OCI-LY7 (cell line): Measurements from ENCODE around the gene WDR7. TPM values are rescaled to one million over a fixed set of nuclear protein-coding genes. Genes with fewer than 3 reads are reported as not detected.

ENCODE experiments used
- BruUV-seq: library from RNA; stranded (reverse); fragments of 400-500 nt; replicated peaks from 2 replicates; lab custom pipeline; 2021; lab: Mats Ljungman, UMichigan
- CTCF ChIA-PET: fragments of 300-600 bp; sonication (Branson Sonifier 250); formaldehyde crosslinking; loops from one replicate; lab custom pipeline; 2022; ENCODE audit warnings: antibody characterized with exemption; ENCODE audit not compliant: unreplicated experiment; lab: Charles Lee
- POLR2A ChIA-PET: fragments of 300-600 bp; sonication (Branson Sonifier 250); formaldehyde crosslinking; loops from one replicate; lab custom pipeline; 2022; ENCODE audit warnings: antibody characterized with exemption; lab: Charles Lee
- DNase-seq: peaks from one replicate; pipeline ENCODE4 v3.0.0-alpha.2; 2015; ENCODE audit warnings: low spot score
- H2AFZ ChIP-seq: fragments of 200-600 bp; sonication (generic), shearing (Covaris generic); 2 replicates; pipeline ENCODE4 v1.6.1; 2014; ENCODE audit warnings: mild to moderate bottlenecking, antibody characterized with exemption, low read length, moderate library complexity
- H3K27ac ChIP-seq: fragments of 200-600 bp; sonication (generic); 2 replicates; pipeline ENCODE4 v1.5.1; 2014; ENCODE audit warnings: mixed run types, low read depth, mild to moderate bottlenecking, moderate library complexity, low read length, inconsistent platforms; ENCODE audit not compliant: poor library complexity, severe bottlenecking
- H3K36me3 ChIP-seq: fragments of 200-600 bp; sonication (generic); 2 replicates; pipeline ENCODE4 v1.6.1; 2014; ENCODE audit warnings: mild to moderate bottlenecking, antibody characterized with exemption, low read length, moderate library complexity, mixed read lengths; ENCODE audit not compliant: insufficient read depth
- H3K4me1 ChIP-seq: fragments of 200-600 bp; sonication (generic); 2 replicates; pipeline ENCODE4 v1.5.1; 2014; ENCODE audit warnings: mild to moderate bottlenecking, low read length; ENCODE audit not compliant: insufficient read depth, poor library complexity, severe bottlenecking
- H3K4me2 ChIP-seq: fragments of 200-600 bp; sonication (generic); 2 replicates; pipeline ENCODE4 v1.6.1; 2014; ENCODE audit warnings: mild to moderate bottlenecking, low read length
- H3K4me3 ChIP-seq: fragments of 200-600 bp; sonication (generic); 2 replicates; pipeline ENCODE4 v1.5.1; 2014; ENCODE audit warnings: mild to moderate bottlenecking, low read depth, low read length; ENCODE audit not compliant: poor library complexity, severe bottlenecking
- H3K79me2 ChIP-seq: fragments of 200-600 bp; sonication (generic); 2 replicates; pipeline ENCODE4 v1.6.1; 2016; ENCODE audit warnings: low read depth, mild to moderate bottlenecking, low read length, moderate library complexity, mixed read lengths; ENCODE audit not compliant: insufficient read depth
- H3K9me2 ChIP-seq: fragments of 200-600 bp; sonication (generic); 2 replicates; pipeline ENCODE4 v1.6.1; 2016; ENCODE audit warnings: mild to moderate bottlenecking, low read length, mixed read lengths; ENCODE audit not compliant: insufficient read depth
- H3K9me3 ChIP-seq: fragments of 200-600 bp; sonication (generic); 2 replicates; pipeline ENCODE4 v1.6.1; 2014; ENCODE audit warnings: mild to moderate bottlenecking, mixed run types, low read length, mixed read lengths
- H4K20me1 ChIP-seq: fragments of 200-600 bp; sonication (generic); 2 replicates; pipeline ENCODE4 v1.6.1; 2014; ENCODE audit warnings: mild to moderate bottlenecking, antibody characterized with exemption, low read length, moderate library complexity, mixed read lengths; ENCODE audit not compliant: insufficient read depth
- EZH2phosphoT487 ChIP-seq: fragments of 200-600 bp; sonication (generic); IDR thresholded peaks from 2 replicates; pipeline ENCODE4 v1.6.1; 2018; ENCODE audit warnings: low read depth, borderline replicate concordance, mild to moderate bottlenecking, mixed run types, antibody characterized with exemption, low read length, moderate library complexity, mixed read lengths
- intact Hi-C: fragments of 100-400 bp; cut with micrococcal nuclease; formaldehyde crosslinking; loops from one replicate; pipeline ENCODE4 v1.10.0; 2022; ENCODE audit not compliant: unreplicated experiment
- total RNA-seq, 2 experiments: library from RNA; depleted of rRNA in 1 of 2; stranded (reverse); fragments of >200 nt in 1 of 2; shearing (Covaris generic) in 1 of 2; gene quantifications; 2 replicates each; pipeline ENCODE4 v1.2.3, GENCODE V29; 2014 to 2022
- TF ChIP-seq, protein P1 (sequence below): fragments of 200-600 bp; sonication (generic); conservative IDR thresholded peaks from 2 replicates; pipeline ENCODE4 v1.5.1; 2014; ENCODE audit warnings: mild to moderate bottlenecking, antibody characterized with exemption, low read length, moderate library complexity, mixed read lengths

WDR7 gene
- total RNA-seq, 2 experiments from 2014 or later: 13.2 to 17.1 TPM

DNA sequence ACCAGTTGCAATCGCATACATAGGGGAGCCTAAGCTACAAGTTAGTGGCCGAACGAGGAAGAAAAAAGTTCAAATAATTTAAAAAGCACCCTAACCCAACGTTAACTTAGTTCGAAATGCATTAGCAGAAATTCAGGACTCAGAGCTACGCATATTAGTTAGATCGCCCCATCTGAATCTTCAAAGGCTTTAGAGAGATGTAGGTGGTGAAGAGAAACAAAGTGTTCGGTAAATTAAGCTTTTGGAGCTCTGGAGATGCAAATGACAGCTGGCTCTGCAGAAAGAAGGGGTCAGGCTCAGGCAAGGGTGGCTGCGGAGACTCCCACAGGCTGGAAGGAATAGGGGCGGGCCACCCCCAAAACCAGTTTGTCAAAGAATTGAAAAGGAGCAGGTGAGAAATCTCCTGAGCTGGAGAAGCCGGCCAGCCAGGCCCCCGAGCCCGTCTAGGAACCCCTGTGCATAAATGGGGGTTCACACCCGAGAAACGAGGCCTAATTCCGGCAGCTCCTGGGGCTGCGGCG is 13.4 kb upstream of the WDR7 start:
- Histone ChIP-seq H3K4me2 (peak overlapping the region; percentile 92), H3K36me3 (peaks cover 17% of the 10 kb centered on the region), H2AFZ (peak overlapping the region; percentile 43; the same call in 1 of the 2 replicates), H3K9me2 (no peaks in the 10 kb centered on the region), H3K79me2 (peaks cover 53% of the 10 kb centered on the region), H3K27ac (peak overlapping the region; percentile 51), H3K9me3 (no peaks in the 10 kb centered on the region), H3K4me3 (peak overlapping the region; percentile 92), H4K20me1 (no peaks in the 10 kb centered on the region), H3K4me1 (peaks cover 17% of the 10 kb centered on the region)
- BruUV-seq: no TSS peak
- TF ChIP-seq, protein P1, sequence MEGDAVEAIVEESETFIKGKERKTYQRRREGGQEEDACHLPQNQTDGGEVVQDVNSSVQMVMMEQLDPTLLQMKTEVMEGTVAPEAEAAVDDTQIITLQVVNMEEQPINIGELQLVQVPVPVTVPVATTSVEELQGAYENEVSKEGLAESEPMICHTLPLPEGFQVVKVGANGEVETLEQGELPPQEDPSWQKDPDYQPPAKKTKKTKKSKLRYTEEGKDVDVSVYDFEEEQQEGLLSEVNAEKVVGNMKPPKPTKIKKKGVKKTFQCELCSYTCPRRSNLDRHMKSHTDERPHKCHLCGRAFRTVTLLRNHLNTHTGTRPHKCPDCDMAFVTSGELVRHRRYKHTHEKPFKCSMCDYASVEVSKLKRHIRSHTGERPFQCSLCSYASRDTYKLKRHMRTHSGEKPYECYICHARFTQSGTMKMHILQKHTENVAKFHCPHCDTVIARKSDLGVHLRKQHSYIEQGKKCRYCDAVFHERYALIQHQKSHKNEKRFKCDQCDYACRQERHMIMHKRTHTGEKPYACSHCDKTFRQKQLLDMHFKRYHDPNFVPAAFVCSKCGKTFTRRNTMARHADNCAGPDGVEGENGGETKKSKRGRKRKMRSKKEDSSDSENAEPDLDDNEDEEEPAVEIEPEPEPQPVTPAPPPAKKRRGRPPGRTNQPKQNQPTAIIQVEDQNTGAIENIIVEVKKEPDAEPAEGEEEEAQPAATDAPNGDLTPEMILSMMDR: no peak
- no peak for TF ChIP-seq EZH2phosphoT487
- intact Hi-C loops: no loop called here
- CTCF ChIA-PET: no interaction called here
- POLR2A ChIA-PET: interaction anchor here (0.6 kb wide), 1 partner anchor 1163 kb away, joined by 3 read pairs; no protein-coding TSS in a partner anchor
- DNase-seq: peak; percentile 8

DNA sequence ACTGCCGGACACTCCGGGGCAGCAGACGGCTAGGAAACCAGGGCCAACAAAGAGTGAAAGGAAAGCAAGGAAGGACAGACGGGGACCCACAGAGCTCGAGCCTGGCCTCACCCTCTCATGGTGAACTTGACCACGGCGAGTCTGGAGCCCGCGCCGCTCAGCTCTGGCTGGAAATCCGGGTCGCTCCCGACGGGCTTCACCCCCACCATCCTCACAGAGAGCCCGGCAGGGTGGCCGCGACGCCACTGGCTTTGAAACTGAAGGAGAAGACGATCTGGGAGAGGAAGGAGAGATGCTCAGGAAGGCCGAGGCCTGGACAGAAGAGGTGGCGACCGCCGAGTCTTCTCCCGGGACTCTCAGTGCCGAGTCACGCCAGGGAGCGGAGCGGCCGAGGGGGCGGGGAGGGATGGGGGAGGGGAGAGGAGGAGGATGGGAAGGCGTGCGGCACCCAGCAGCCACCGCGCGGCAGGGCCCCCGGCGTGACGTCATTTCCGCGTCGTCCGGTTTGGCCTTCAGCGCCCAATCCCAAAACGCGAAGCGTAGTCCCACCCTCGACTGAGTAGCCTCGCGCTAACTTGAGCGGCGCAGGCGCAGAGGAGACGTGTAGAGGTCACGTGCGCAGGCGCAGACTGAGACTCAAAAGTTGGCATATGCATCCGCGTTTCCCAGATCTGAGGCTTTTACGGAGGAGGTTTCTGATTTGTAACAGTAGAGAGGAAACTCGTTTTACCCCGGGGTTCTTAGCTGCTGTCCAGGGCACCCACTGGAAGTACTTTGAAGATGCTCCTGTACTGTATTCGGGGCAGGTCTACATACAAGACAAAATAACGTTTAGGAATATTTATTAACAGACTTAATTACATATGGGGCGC is 12.7 kb upstream of the WDR7 start, which contains the start of gene TXNL1:
Gene TXNL1 (minus strand): TSS at position 361 of the 872 bp plus-strand sequence. CDS start 152 bp downstream, at position 209.
- POLR2A ChIA-PET: interaction anchor here (0.6 to 4.4 kb wide), 3 partner anchors 13 to 1256 kb away, joined by 3 to 25 read pairs (median 4); partner anchors contain the start of gene WDR7
- Histone ChIP-seq H3K36me3 (peaks cover 14% of the 10 kb centered on the region), H2AFZ (peak within 1 kb of the TSS; percentile 89; the same call in 1 of the 2 replicates), H4K20me1 (no peaks in the 10 kb centered on the region), H3K9me3 (no peaks in the 10 kb centered on the region), H3K79me2 (peaks cover 47% of the 10 kb centered on the region), H3K4me3 (peak within 1 kb of the TSS; percentile 92), H3K27ac (peak within 1 kb of the TSS; percentile 88), H3K9me2 (no peaks in the 10 kb centered on the region), H3K4me2 (peak within 1 kb of the TSS; percentile 93), H3K4me1 (peaks cover 17% of the 10 kb centered on the region)
- DNase-seq: peak; percentile 96
- TF ChIP-seq EZH2phosphoT487: no peak
- TF ChIP-seq, protein P1: no peak
- BruUV-seq: no TSS peak
- CTCF ChIA-PET: no interaction called here
- intact Hi-C loops: no loop called here
